Endothelial cell of umbilical vein (primary cell): ENCODE measurements around the gene MRPS5. TPM values are rescaled to one million over a fixed set of nuclear protein-coding genes. Genes with fewer than 3 reads are reported as not detected.

Experiments
- BruUV-seq: library from RNA; stranded (reverse); fragments of 400-500 nt; replicated peaks from 2 replicates; lab custom pipeline; 2021; lab: Mats Ljungman, UMichigan
- CTCF ChIA-PET: fragments of 300-600, 350-600 bp; sonication (Branson Sonifier 250); formaldehyde crosslinking; loops from one replicate; lab custom pipeline; 2021; ENCODE audit warnings: antibody characterized with exemption, inconsistent platforms; lab: Charles Lee
- POLR2A ChIA-PET: fragments of 300-600, 350-600 bp; sonication (Branson Sonifier 250); formaldehyde crosslinking; loops from one replicate; lab custom pipeline; 2021; ENCODE audit warnings: antibody characterized with exemption, inconsistent platforms; lab: Charles Lee
- DNase-seq: peaks from one replicate; pipeline ENCODE4 v3.0.0-alpha.2; 2011; ENCODE audit warnings: low read depth, low spot score
- FAIRE-seq: peaks from 2 replicates; lab custom pipeline; 2011; peaks lifted over from hg19 to GRCh38; lab: Jason Lieb, UNC
- H2AFZ ChIP-seq: 2 replicates; pipeline ENCODE4 v1.6.0; 2012; ENCODE audit warnings: low read depth, low read length, control low read depth, inconsistent platforms
- H3K27ac ChIP-seq: 2 replicates; pipeline ENCODE4 v1.5.1; 2011; ENCODE audit warnings: low read depth, mild to moderate bottlenecking, control low read depth, low read length, moderate library complexity; ENCODE audit not compliant: insufficient read depth
- H3K27me3 ChIP-seq, 2 experiments: 2 replicates each; pipeline versions ENCODE4 v1.6.0 to v1.6.1; 2011; ENCODE audit warnings: low read length in 2 of 2, mixed read lengths in 1 of 2; ENCODE audit not compliant: control insufficient read depth in 2 of 2, insufficient read depth in 2 of 2
- H3K36me3 ChIP-seq, 2 experiments: 2 replicates in 1 of 2; 3 replicates in 1 of 2; pipeline ENCODE4 v1.5.1; 2011; ENCODE audit warnings: low read length in 2 of 2, mild to moderate bottlenecking in 1 of 2, moderate library complexity in 1 of 2; ENCODE audit not compliant: control insufficient read depth in 2 of 2, insufficient read depth in 2 of 2; ENCODE audit errors: extremely low read depth in 1 of 2
- H3K4me1 ChIP-seq: 3 replicates; pipeline ENCODE4 v1.5.1; 2011; ENCODE audit warnings: mild to moderate bottlenecking, low read length; ENCODE audit not compliant: control insufficient read depth, insufficient read depth; ENCODE audit errors: extremely low read depth
- H3K4me2 ChIP-seq: 2 replicates; pipeline ENCODE4 v1.6.1; 2011; ENCODE audit warnings: low read length, control low read depth, mixed read lengths; ENCODE audit not compliant: insufficient read depth
- H3K4me3 ChIP-seq, 3 experiments: fragments of 200-600 bp in 1 of 3; sonication (generic), shearing (Covaris generic) in 1 of 3; replicated peaks in 1 of 3; 2 replicates each; pipeline ENCODE4 v1.5.1; 2011 to 2016; ENCODE audit warnings: control low read depth in 3 of 3, low read length in 3 of 3, mild to moderate bottlenecking in 2 of 3, inconsistent platforms in 1 of 3, low read depth in 1 of 3, moderate library complexity in 1 of 3; ENCODE audit not compliant: insufficient read depth in 1 of 3
- H3K79me2 ChIP-seq: 2 replicates; pipeline ENCODE4 v1.6.0; 2012; ENCODE audit warnings: low read length, inconsistent platforms; ENCODE audit not compliant: control insufficient read depth, insufficient read depth
- H3K9ac ChIP-seq: replicated peaks from 2 replicates; pipeline ENCODE3; 2011; ENCODE audit warnings: low read length, control low read depth; ENCODE audit not compliant: insufficient read depth; ENCODE audit errors: extremely low read depth
- H3K9me1 ChIP-seq: replicated peaks from 3 replicates; pipeline ENCODE4 v1.6.0; 2011; ENCODE audit warnings: mild to moderate bottlenecking, low read length; ENCODE audit not compliant: control insufficient read depth, insufficient read depth; ENCODE audit errors: extremely low read depth
- H3K9me3 ChIP-seq: replicated peaks from 2 replicates; pipeline ENCODE4 v1.5.1; 2012; ENCODE audit warnings: low read length, inconsistent platforms; ENCODE audit not compliant: control insufficient read depth, insufficient read depth
- H4K20me1 ChIP-seq: replicated peaks from 2 replicates; pipeline ENCODE3; 2011; ENCODE audit warnings: mild to moderate bottlenecking, low read length; ENCODE audit not compliant: control insufficient read depth, insufficient read depth; ENCODE audit errors: extremely low read depth
- EZH2 ChIP-seq: IDR thresholded peaks from 2 replicates; pipeline ENCODE4 v1.6.1; 2012; ENCODE audit warnings: borderline replicate concordance, low read depth, mild to moderate bottlenecking, moderate library complexity, low read length, inconsistent platforms; ENCODE audit not compliant: severe bottlenecking
- FOS ChIP-seq: IDR thresholded peaks from 2 replicates; pipeline ENCODE4 v1.6.1; 2011; ENCODE audit warnings: mild to moderate bottlenecking, low read length, moderate library complexity, borderline replicate concordance; ENCODE audit not compliant: insufficient read depth
- GATA2 ChIP-seq: IDR thresholded peaks from 2 replicates; pipeline ENCODE4 v1.7.0; 2011; ENCODE audit warnings: low read depth, mild to moderate bottlenecking, moderate library complexity, mixed read lengths, low read length; ENCODE audit not compliant: insufficient read length, insufficient read depth
- JUN ChIP-seq: IDR thresholded peaks from 2 replicates; pipeline ENCODE4 v1.6.1; 2011; ENCODE audit warnings: borderline replicate concordance, low read depth; ENCODE audit not compliant: insufficient read length, insufficient read depth
- MYC ChIP-seq: IDR thresholded peaks from one replicate; pipeline ENCODE4 v1.6.1; 2011; ENCODE audit warnings: mild to moderate bottlenecking, low read depth, low read length
- POLR2A ChIP-seq: IDR thresholded peaks from 2 replicates; pipeline ENCODE4 v1.6.1; 2012; ENCODE audit warnings: low read depth, mild to moderate bottlenecking, control low read depth, low read length
- POLR2AphosphoS5 ChIP-seq: IDR thresholded peaks from 2 replicates; pipeline ENCODE4 v1.6.1; 2012; ENCODE audit warnings: low read depth, mild to moderate bottlenecking, control low read depth, low read length, moderate library complexity; ENCODE audit not compliant: insufficient read depth
- dilution Hi-C: fragments of 300-500 bp; cut with MboI; formaldehyde crosslinking; loops from one replicate; pipeline ENCODE4 v1.15.0; 2019; ENCODE audit warnings: low sequenced_read_pairs; ENCODE audit not compliant: extremely low pct_ligation_motif_present
- intact Hi-C: fragments of 100-400 bp; cut with micrococcal nuclease; formaldehyde crosslinking; loops from one replicate; pipeline ENCODE4 v1.10.0; 2022
- polyA plus RNA-seq, 4 experiments: library from polyadenylated mRNA; depleted of rRNA in 3 of 4; stranded (reverse) in 3 of 4; unstranded in 1 of 4; fragments of >200 nt; gene quantifications; 2 replicates each; pipeline versions ENCODE4 v1.2.1 to v1.2.3, GENCODE V29; 2011 to 2012; ENCODE audit warnings: missing spikeins in 1 of 4
- total RNA-seq: library from RNA; stranded (reverse); gene quantifications from 2 replicates; pipeline ENCODE4 v1.2.3, GENCODE V29; 2021
- TF ChIP-seq, protein P1 (sequence below), 2 donors: IDR thresholded peaks; 1 replicate in 1 of 2; 2 replicates in 1 of 2; pipeline ENCODE4 v1.5.1; 2011; ENCODE audit warnings: low read length in 2 of 2, mild to moderate bottlenecking in 2 of 2, moderate library complexity in 2 of 2, control low read depth in 1 of 2, inconsistent platforms in 1 of 2, low read depth in 1 of 2; ENCODE audit not compliant: insufficient read depth in 1 of 2; ENCODE audit errors: extremely low read depth in 1 of 2
- TF ChIP-seq, protein P2 (sequence below): IDR thresholded peaks from 2 replicates; pipeline ENCODE4 v1.6.1; 2011; ENCODE audit not compliant: insufficient read depth, insufficient read length

The MRPS5 gene
- total and polyA plus RNA-seq, 2 donors (not counting 3 experiments of a cell fraction or from before 2014, with no cell fraction given), result 50.5 to 62.8 TPM

DNA sequence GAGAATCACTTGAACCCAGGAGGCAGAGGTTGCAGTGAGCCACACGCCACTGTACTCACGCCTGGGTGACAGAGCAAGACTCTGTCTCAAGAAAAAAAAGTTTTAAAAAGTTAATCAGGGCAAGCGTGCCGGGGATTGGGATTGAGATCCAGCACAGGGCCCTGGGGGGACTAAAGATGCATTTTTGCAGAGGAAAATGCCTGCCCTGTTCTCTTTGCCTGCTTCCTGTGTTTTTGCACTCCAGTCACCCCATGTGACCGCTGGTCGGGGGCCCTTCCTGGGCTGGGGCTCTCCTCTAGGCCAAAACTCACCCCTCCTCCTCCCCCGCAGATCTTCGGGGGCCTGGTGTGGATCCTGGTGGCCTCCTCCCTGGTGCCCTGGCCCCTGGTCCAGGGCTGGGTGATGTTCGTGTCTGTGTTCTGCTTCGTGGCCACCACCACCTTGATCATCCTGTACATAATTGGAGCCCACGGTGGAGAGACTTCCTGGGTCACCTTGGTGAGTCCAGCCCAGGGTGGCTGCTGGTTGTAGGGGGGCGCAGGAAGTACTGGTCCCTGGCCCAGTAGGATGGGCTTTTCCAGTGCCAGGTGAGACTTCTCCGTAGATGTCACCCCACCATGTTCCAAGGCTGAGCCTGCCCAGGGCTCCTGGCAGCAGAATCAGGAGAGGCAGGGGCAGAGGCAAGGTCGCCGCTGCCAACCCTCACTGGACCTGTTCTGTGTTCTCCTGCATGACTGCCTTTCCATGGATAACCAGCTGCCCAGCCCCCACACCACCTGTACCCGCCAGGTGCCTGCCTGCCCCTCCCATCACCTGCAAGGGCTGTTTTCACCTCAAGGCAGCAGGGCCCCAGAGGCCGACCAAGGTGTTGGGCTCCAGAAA, 73.7 kb downstream of the MRPS5 start:
- no peak overlapping the region for H3K9ac ChIP-seq
- BruUV-seq, result no TSS peak
- CTCF ChIA-PET, result no interaction called here
- no peak overlapping the region for H3K4me2 ChIP-seq
- no peaks in the 10 kb centered on the region for H3K27me3 ChIP-seq
- DNase-seq (no peak), FAIRE-seq (no peak)
- TF ChIP-seq EZH2 (no peak), JUN (no peak), POLR2A (no peak), GATA2 (no peak), MYC (no peak), POLR2AphosphoS5 (no peak), FOS (no peak)
- TF ChIP-seq, protein P1, sequence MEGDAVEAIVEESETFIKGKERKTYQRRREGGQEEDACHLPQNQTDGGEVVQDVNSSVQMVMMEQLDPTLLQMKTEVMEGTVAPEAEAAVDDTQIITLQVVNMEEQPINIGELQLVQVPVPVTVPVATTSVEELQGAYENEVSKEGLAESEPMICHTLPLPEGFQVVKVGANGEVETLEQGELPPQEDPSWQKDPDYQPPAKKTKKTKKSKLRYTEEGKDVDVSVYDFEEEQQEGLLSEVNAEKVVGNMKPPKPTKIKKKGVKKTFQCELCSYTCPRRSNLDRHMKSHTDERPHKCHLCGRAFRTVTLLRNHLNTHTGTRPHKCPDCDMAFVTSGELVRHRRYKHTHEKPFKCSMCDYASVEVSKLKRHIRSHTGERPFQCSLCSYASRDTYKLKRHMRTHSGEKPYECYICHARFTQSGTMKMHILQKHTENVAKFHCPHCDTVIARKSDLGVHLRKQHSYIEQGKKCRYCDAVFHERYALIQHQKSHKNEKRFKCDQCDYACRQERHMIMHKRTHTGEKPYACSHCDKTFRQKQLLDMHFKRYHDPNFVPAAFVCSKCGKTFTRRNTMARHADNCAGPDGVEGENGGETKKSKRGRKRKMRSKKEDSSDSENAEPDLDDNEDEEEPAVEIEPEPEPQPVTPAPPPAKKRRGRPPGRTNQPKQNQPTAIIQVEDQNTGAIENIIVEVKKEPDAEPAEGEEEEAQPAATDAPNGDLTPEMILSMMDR (IDR thresholded peaks at IDR 0.05; ENCODE audit: extremely low read depth in 1 of 2, insufficient read depth in 1 of 2, low read depth in 1 of 2, low read length in 2 of 2), result no peak
- TF ChIP-seq, protein P2, sequence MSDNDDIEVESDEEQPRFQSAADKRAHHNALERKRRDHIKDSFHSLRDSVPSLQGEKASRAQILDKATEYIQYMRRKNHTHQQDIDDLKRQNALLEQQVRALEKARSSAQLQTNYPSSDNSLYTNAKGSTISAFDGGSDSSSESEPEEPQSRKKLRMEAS, result no peak
- H3K9me1 ChIP-seq, result no peaks in the 10 kb centered on the region
- H3K36me3 ChIP-seq, result no peaks in the 10 kb centered on the region
- no peak overlapping the region for H2AFZ ChIP-seq
- no peak overlapping the region for H3K4me3 ChIP-seq
- POLR2A ChIA-PET, result no interaction called here
- intact Hi-C loops, result no loop called here
- dilution Hi-C loops, result no loop called here
- no peaks in the 10 kb centered on the region for H4K20me1 ChIP-seq
- no peaks in the 10 kb centered on the region for H3K4me1 ChIP-seq
- H3K27ac ChIP-seq, result no peak overlapping the region
- H3K9me3 ChIP-seq, result no peaks in the 10 kb centered on the region
- no peaks in the 10 kb centered on the region for H3K79me2 ChIP-seq
